Nephron progenitor cell (in vitro differentiated cells): ENCODE results near the gene ATP10B.
"Not testable (repeated sequence)": the region's sequence is repeated elsewhere in the genome, so short reads cannot be mapped to it uniquely, and the experiment has no call there.

Source experiments
- DNase-seq: peaks from one replicate; pipeline ENCODE4 v3.0.0; 2021
- H3K27ac Mint-ChIP-seq: 2 replicates; pipeline ENCODE4 v1.8.0; 2021; ENCODE audit warnings: mild to moderate bottlenecking, moderate library complexity, mixed read lengths
- H3K27me3 Mint-ChIP-seq: 2 replicates; pipeline ENCODE4 v1.8.0; 2021; ENCODE audit warnings: mild to moderate bottlenecking, low read depth, mixed read lengths; ENCODE audit not compliant: poor library complexity
- H3K36me3 Mint-ChIP-seq: 2 replicates; pipeline ENCODE4 v1.8.0; 2021; ENCODE audit warnings: low read depth, mixed read lengths
- H3K4me1 Mint-ChIP-seq: 2 replicates; pipeline ENCODE4 v1.8.0; 2021; ENCODE audit warnings: mixed read lengths
- H3K4me3 Mint-ChIP-seq: 2 replicates; pipeline ENCODE4 v1.8.0; 2021; ENCODE audit warnings: mild to moderate bottlenecking, moderate library complexity, mixed read lengths
- H3K9me3 Mint-ChIP-seq: 2 replicates; pipeline ENCODE4 v1.8.0; 2021; ENCODE audit warnings: mild to moderate bottlenecking, moderate library complexity, mixed read lengths
- CTCF ChIP-seq: fragments of 200-600 bp; sonication (generic); IDR thresholded peaks from 2 replicates; pipeline ENCODE4 v1.5.0; 2021; ENCODE audit warnings: antibody characterized with exemption

ATP10B gene

GRCh38 chr5:160727296-160727997, 124.6 kb downstream of the ATP10B start:
- no peaks in the 10 kb centered on the region for H3K27me3 Mint-ChIP-seq
- DNase-seq, result no peak
- H3K27ac Mint-ChIP-seq, result no peak overlapping the region
- H3K9me3 Mint-ChIP-seq, result no peaks in the 10 kb centered on the region
- no peaks in the 10 kb centered on the region for H3K4me1 Mint-ChIP-seq
- no peaks in the 10 kb centered on the region for H3K36me3 Mint-ChIP-seq
- H3K4me3 Mint-ChIP-seq, result no peak overlapping the region
- no peak for TF ChIP-seq CTCF

- H3K36me3 Mint-ChIP-seq, result no peaks in the 10 kb centered on the region
- TF ChIP-seq CTCF, result no peak
- DNase-seq, result no peak
- no peak overlapping the region for H3K4me3 Mint-ChIP-seq
- no peaks in the 10 kb centered on the region for H3K9me3 Mint-ChIP-seq
- no peaks in the 10 kb centered on the region for H3K27me3 Mint-ChIP-seq
- no peak overlapping the region for H3K27ac Mint-ChIP-seq
- no peaks in the 10 kb centered on the region for H3K4me1 Mint-ChIP-seq
These were observed 125.3 kb downstream of the ATP10B start for GRCh38 chr5:160726721-160727120.

- TF ChIP-seq CTCF, result no peak
These were observed 131.2 kb downstream of the ATP10B start for GRCh38 chr5:160720822-160721221.

GRCh38 chr5:160715508-160715907, 136.5 kb downstream of the ATP10B start:
- not testable (repeated sequence) for H3K36me3 Mint-ChIP-seq, H3K4me1 Mint-ChIP-seq, H3K9me3 Mint-ChIP-seq, H3K27ac Mint-ChIP-seq, H3K4me3 Mint-ChIP-seq, H3K27me3 Mint-ChIP-seq, DNase-seq

More at GRCh38 chr5:160720822-160721221, 131.2 kb downstream of the ATP10B start:
- no peaks in the 10 kb centered on the region for H3K27me3 Mint-ChIP-seq
- DNase-seq, result no peak
- no peak overlapping the region for H3K27ac Mint-ChIP-seq
- no peak overlapping the region for H3K4me3 Mint-ChIP-seq
- no peaks in the 10 kb centered on the region for H3K9me3 Mint-ChIP-seq
- H3K36me3 Mint-ChIP-seq, result no peaks in the 10 kb centered on the region
- no peaks in the 10 kb centered on the region for H3K4me1 Mint-ChIP-seq

GRCh38 chr5:160703547-160704189, 148.3 kb downstream of the ATP10B start:
- Mint-ChIP-seq H3K27me3 (no peaks in the 10 kb centered on the region), H3K4me3 (no peak overlapping the region), H3K36me3 (peaks cover 6% of the 10 kb centered on the region), H3K27ac (no peak overlapping the region), H3K9me3 (peaks cover 24% of the 10 kb centered on the region), H3K4me1 (peaks cover 4% of the 10 kb centered on the region)
- no peak for TF ChIP-seq CTCF
- DNase-seq, result no peak

- no peak for TF ChIP-seq CTCF
- Mint-ChIP-seq H3K4me1 (peaks cover 4% of the 10 kb centered on the region), H3K4me3 (no peak overlapping the region), H3K36me3 (peaks cover 6% of the 10 kb centered on the region), H3K27ac (no peak overlapping the region), H3K9me3 (peaks cover 20% of the 10 kb centered on the region), H3K27me3 (no peaks in the 10 kb centered on the region)
- no peak for DNase-seq
These were observed 149.1 kb downstream of the ATP10B start for GRCh38 chr5:160702934-160703333.
